ENCODE measurements around the gene AGBL1.

GRCh38 chr15:86852741-86853140 is 773.1 kb downstream of the AGBL1 start:
- TF ChIP-seq CTCF (conservative IDR thresholded peaks at IDR 0.05; ENCODE audit: low read depth, low read length) = no peak
- no peak for TF ChIP-seq EZH2 (IDR thresholded peaks at IDR 0.05; ENCODE audit: borderline replicate concordance, low read depth, low read length, poor library complexity, severe bottlenecking)
